Endothelial cell of umbilical vein (primary cell): ENCODE data around the gene TLE4. TPM values are rescaled to one million over a fixed set of nuclear protein-coding genes. Genes with fewer than 3 reads are reported as not detected.

Experiments used
- BruUV-seq: library from RNA; stranded (reverse); fragments of 400-500 nt; replicated peaks from 2 replicates; lab custom pipeline; 2021; lab: Mats Ljungman, UMichigan
- CTCF ChIA-PET: fragments of 300-600, 350-600 bp; sonication (Branson Sonifier 250); formaldehyde crosslinking; loops from one replicate; lab custom pipeline; 2021; ENCODE audit warnings: antibody characterized with exemption, inconsistent platforms; lab: Charles Lee
- POLR2A ChIA-PET: fragments of 300-600, 350-600 bp; sonication (Branson Sonifier 250); formaldehyde crosslinking; loops from one replicate; lab custom pipeline; 2021; ENCODE audit warnings: antibody characterized with exemption, inconsistent platforms; lab: Charles Lee
- DNase-seq: peaks from one replicate; pipeline ENCODE4 v3.0.0-alpha.2; 2011; ENCODE audit warnings: low read depth, low spot score
- FAIRE-seq: peaks from 2 replicates; lab custom pipeline; 2011; peaks lifted over from hg19 to GRCh38; lab: Jason Lieb, UNC
- H2AFZ ChIP-seq: 2 replicates; pipeline ENCODE4 v1.6.0; 2012; ENCODE audit warnings: low read depth, low read length, control low read depth, inconsistent platforms
- H3K27ac ChIP-seq: 2 replicates; pipeline ENCODE4 v1.5.1; 2011; ENCODE audit warnings: low read depth, mild to moderate bottlenecking, control low read depth, low read length, moderate library complexity; ENCODE audit not compliant: insufficient read depth
- H3K27me3 ChIP-seq, 2 experiments: 2 replicates each; pipeline versions ENCODE4 v1.6.0 to v1.6.1; 2011; ENCODE audit warnings: low read length in 2 of 2, mixed read lengths in 1 of 2; ENCODE audit not compliant: control insufficient read depth in 2 of 2, insufficient read depth in 2 of 2
- H3K36me3 ChIP-seq, 2 experiments: 2 replicates in 1 of 2; 3 replicates in 1 of 2; pipeline ENCODE4 v1.5.1; 2011; ENCODE audit warnings: low read length in 2 of 2, mild to moderate bottlenecking in 1 of 2, moderate library complexity in 1 of 2; ENCODE audit not compliant: control insufficient read depth in 2 of 2, insufficient read depth in 2 of 2; ENCODE audit errors: extremely low read depth in 1 of 2
- H3K4me1 ChIP-seq: 3 replicates; pipeline ENCODE4 v1.5.1; 2011; ENCODE audit warnings: mild to moderate bottlenecking, low read length; ENCODE audit not compliant: control insufficient read depth, insufficient read depth; ENCODE audit errors: extremely low read depth
- H3K4me2 ChIP-seq: 2 replicates; pipeline ENCODE4 v1.6.1; 2011; ENCODE audit warnings: low read length, control low read depth, mixed read lengths; ENCODE audit not compliant: insufficient read depth
- H3K4me3 ChIP-seq, 3 experiments: fragments of 200-600 bp in 1 of 3; sonication (generic), shearing (Covaris generic) in 1 of 3; replicated peaks in 1 of 3; 2 replicates each; pipeline ENCODE4 v1.5.1; 2011 to 2016; ENCODE audit warnings: control low read depth in 3 of 3, low read length in 3 of 3, mild to moderate bottlenecking in 2 of 3, inconsistent platforms in 1 of 3, low read depth in 1 of 3, moderate library complexity in 1 of 3; ENCODE audit not compliant: insufficient read depth in 1 of 3
- H3K79me2 ChIP-seq: 2 replicates; pipeline ENCODE4 v1.6.0; 2012; ENCODE audit warnings: low read length, inconsistent platforms; ENCODE audit not compliant: control insufficient read depth, insufficient read depth
- H3K9ac ChIP-seq: replicated peaks from 2 replicates; pipeline ENCODE3; 2011; ENCODE audit warnings: low read length, control low read depth; ENCODE audit not compliant: insufficient read depth; ENCODE audit errors: extremely low read depth
- H3K9me1 ChIP-seq: replicated peaks from 3 replicates; pipeline ENCODE4 v1.6.0; 2011; ENCODE audit warnings: mild to moderate bottlenecking, low read length; ENCODE audit not compliant: control insufficient read depth, insufficient read depth; ENCODE audit errors: extremely low read depth
- H3K9me3 ChIP-seq: replicated peaks from 2 replicates; pipeline ENCODE4 v1.5.1; 2012; ENCODE audit warnings: low read length, inconsistent platforms; ENCODE audit not compliant: control insufficient read depth, insufficient read depth
- H4K20me1 ChIP-seq: replicated peaks from 2 replicates; pipeline ENCODE3; 2011; ENCODE audit warnings: mild to moderate bottlenecking, low read length; ENCODE audit not compliant: control insufficient read depth, insufficient read depth; ENCODE audit errors: extremely low read depth
- CTCF ChIP-seq, 2 donors: IDR thresholded peaks; 1 replicate in 1 of 2; 2 replicates in 1 of 2; pipeline ENCODE4 v1.5.1; 2011; ENCODE audit warnings: low read length in 2 of 2, mild to moderate bottlenecking in 2 of 2, moderate library complexity in 2 of 2, control low read depth in 1 of 2, inconsistent platforms in 1 of 2, low read depth in 1 of 2; ENCODE audit not compliant: insufficient read depth in 1 of 2; ENCODE audit errors: extremely low read depth in 1 of 2
- EZH2 ChIP-seq: IDR thresholded peaks from 2 replicates; pipeline ENCODE4 v1.6.1; 2012; ENCODE audit warnings: borderline replicate concordance, low read depth, mild to moderate bottlenecking, moderate library complexity, low read length, inconsistent platforms; ENCODE audit not compliant: severe bottlenecking
- FOS ChIP-seq: IDR thresholded peaks from 2 replicates; pipeline ENCODE4 v1.6.1; 2011; ENCODE audit warnings: mild to moderate bottlenecking, low read length, moderate library complexity, borderline replicate concordance; ENCODE audit not compliant: insufficient read depth
- GATA2 ChIP-seq: IDR thresholded peaks from 2 replicates; pipeline ENCODE4 v1.7.0; 2011; ENCODE audit warnings: low read depth, mild to moderate bottlenecking, moderate library complexity, mixed read lengths, low read length; ENCODE audit not compliant: insufficient read length, insufficient read depth
- JUN ChIP-seq: IDR thresholded peaks from 2 replicates; pipeline ENCODE4 v1.6.1; 2011; ENCODE audit warnings: borderline replicate concordance, low read depth; ENCODE audit not compliant: insufficient read length, insufficient read depth
- MAX ChIP-seq: IDR thresholded peaks from 2 replicates; pipeline ENCODE4 v1.6.1; 2011; ENCODE audit not compliant: insufficient read depth, insufficient read length
- MYC ChIP-seq: IDR thresholded peaks from one replicate; pipeline ENCODE4 v1.6.1; 2011; ENCODE audit warnings: mild to moderate bottlenecking, low read depth, low read length
- POLR2A ChIP-seq: IDR thresholded peaks from 2 replicates; pipeline ENCODE4 v1.6.1; 2012; ENCODE audit warnings: low read depth, mild to moderate bottlenecking, control low read depth, low read length
- POLR2AphosphoS5 ChIP-seq: IDR thresholded peaks from 2 replicates; pipeline ENCODE4 v1.6.1; 2012; ENCODE audit warnings: low read depth, mild to moderate bottlenecking, control low read depth, low read length, moderate library complexity; ENCODE audit not compliant: insufficient read depth
- dilution Hi-C: fragments of 300-500 bp; cut with MboI; formaldehyde crosslinking; loops from one replicate; pipeline ENCODE4 v1.15.0; 2019; ENCODE audit warnings: low sequenced_read_pairs; ENCODE audit not compliant: extremely low pct_ligation_motif_present
- intact Hi-C: fragments of 100-400 bp; cut with micrococcal nuclease; formaldehyde crosslinking; loops from one replicate; pipeline ENCODE4 v1.10.0; 2022
- polyA plus RNA-seq, 4 experiments: library from polyadenylated mRNA; depleted of rRNA in 3 of 4; stranded (reverse) in 3 of 4; unstranded in 1 of 4; fragments of >200 nt; gene quantifications; 2 replicates each; pipeline versions ENCODE4 v1.2.1 to v1.2.3, GENCODE V29; 2011 to 2012; ENCODE audit warnings: missing spikeins in 1 of 4
- total RNA-seq: library from RNA; stranded (reverse); gene quantifications from 2 replicates; pipeline ENCODE4 v1.2.3, GENCODE V29; 2021

Gene TLE4
- total and polyA plus RNA-seq, 2 donors (not counting 3 experiments of a cell fraction or from before 2014, with no cell fraction given) = 31.4 to 32.3 TPM

- no peak for DNase-seq
- Histone ChIP-seq H3K36me3 (no peaks in the 10 kb centered on the region), H3K27ac (no peak overlapping the region), H3K4me3 (no peak overlapping the region), H3K4me2 (no peak overlapping the region), H2AFZ (no peak overlapping the region), H3K79me2 (no peaks in the 10 kb centered on the region), H4K20me1 (no peaks in the 10 kb centered on the region), H3K9me1 (no peaks in the 10 kb centered on the region), H3K4me1 (no peaks in the 10 kb centered on the region), H3K27me3 (no peaks in the 10 kb centered on the region), H3K9ac (no peak overlapping the region), H3K9me3 (no peaks in the 10 kb centered on the region)
- CTCF ChIA-PET = no interaction called here
- POLR2A ChIA-PET = no interaction called here
- dilution Hi-C loops (no loop called here), intact Hi-C loops (no loop called here)
- no peak for TF ChIP-seq MAX
- no TSS peak for BruUV-seq
- no peak for FAIRE-seq
These were observed 21.1 kb downstream of the TLE4 start for GRCh38 chr9:79592726-79593493.

GRCh38 chr9:79598562-79599345 lies 27.0 kb downstream of the TLE4 start:
- no peak overlapping the region for H2AFZ ChIP-seq
- H3K9ac ChIP-seq = no peak overlapping the region
- no peaks in the 10 kb centered on the region for H4K20me1 ChIP-seq
- FAIRE-seq (no peak), DNase-seq (no peak)
- BruUV-seq = no TSS peak
- no peaks in the 10 kb centered on the region for H3K9me3 ChIP-seq
- H3K4me2 ChIP-seq = no peak overlapping the region
- TF ChIP-seq MAX (no peak), GATA2 (no peak), MYC (no peak), CTCF (IDR thresholded peaks at IDR 0.05; ENCODE audit: extremely low read depth in 1 of 2, insufficient read depth in 1 of 2, low read depth in 1 of 2, low read length in 2 of 2) (no peak), JUN (no peak), POLR2A (no peak), POLR2AphosphoS5 (no peak), FOS (no peak), EZH2 (no peak)
- ChIA-PET CTCF (no interaction called here), POLR2A (no interaction called here)
- intact Hi-C loops (no loop called here), dilution Hi-C loops (no loop called here)
- H3K36me3 ChIP-seq = no peaks in the 10 kb centered on the region
- no peak overlapping the region for H3K27ac ChIP-seq
- H3K4me1 ChIP-seq = no peaks in the 10 kb centered on the region
- H3K4me3 ChIP-seq = no peak overlapping the region
- H3K9me1 ChIP-seq = no peaks in the 10 kb centered on the region
- H3K27me3 ChIP-seq = no peaks in the 10 kb centered on the region
- no peaks in the 10 kb centered on the region for H3K79me2 ChIP-seq
